Liver (tissue), 9 donors: ENCODE data around the gene AMMECR1. TPM values are rescaled to one million over a fixed set of nuclear protein-coding genes. Genes with fewer than 3 reads are reported as not detected.

Source experiments
- DNase-seq: peaks from one replicate; pipeline ENCODE4 v3.0.0-alpha.2; 2017; ENCODE audit warnings: low spot score
- H3K27ac ChIP-seq, 2 donors: one replicate each; pipeline ENCODE4 v1.7.0; 2013; ENCODE audit warnings: inconsistent platforms in 2 of 2, low read length in 2 of 2, control low read depth in 1 of 2, low read depth in 1 of 2, mild to moderate bottlenecking in 1 of 2
- H3K27me3 ChIP-seq, 4 donors: one replicate each; pipeline versions ENCODE4 v1.6.1 to v1.7.0; 2013; ENCODE audit warnings: low read length in 3 of 4, inconsistent platforms in 1 of 4, mild to moderate bottlenecking in 1 of 4, moderate library complexity in 1 of 4; ENCODE audit not compliant: control insufficient read depth in 4 of 4, insufficient read depth in 4 of 4
- H3K36me3 ChIP-seq, 4 donors: one replicate each; pipeline versions ENCODE4 v1.6.1 to v1.7.0; 2013; ENCODE audit warnings: low read length in 3 of 4, mild to moderate bottlenecking in 3 of 4, low read depth in 1 of 4, moderate library complexity in 1 of 4; ENCODE audit not compliant: control insufficient read depth in 4 of 4, insufficient read depth in 3 of 4
- H3K4me1 ChIP-seq, 4 donors: one replicate each; pipeline versions ENCODE4 v1.6.1 to v1.7.0; 2013; ENCODE audit warnings: low read length in 3 of 4, mild to moderate bottlenecking in 3 of 4, moderate library complexity in 1 of 4; ENCODE audit not compliant: control insufficient read depth in 4 of 4, insufficient read depth in 4 of 4
- H3K4me3 ChIP-seq, 3 donors: one replicate each; pipeline versions ENCODE4 v1.6.1 to v1.7.0; 2013; ENCODE audit warnings: low read length in 3 of 3, control low read depth in 1 of 3, low read depth in 1 of 3, mild to moderate bottlenecking in 1 of 3
- H3K9ac ChIP-seq, 2 donors: one replicate each; pipeline ENCODE4 v1.7.0; 2013; ENCODE audit warnings: low read length in 2 of 2, mild to moderate bottlenecking in 2 of 2, moderate library complexity in 2 of 2, control low read depth in 1 of 2, low read depth in 1 of 2
- H3K9me3 ChIP-seq, 4 donors: one replicate each; pipeline versions ENCODE4 v1.6.1 to v1.7.0; 2013; ENCODE audit warnings: low read length in 3 of 4; ENCODE audit not compliant: control insufficient read depth in 4 of 4
- ATF3 ChIP-seq: IDR thresholded peaks from 2 replicates; pipeline ENCODE4 v1.6.1; 2016; ENCODE audit warnings: antibody characterized with exemption
- CTCF ChIP-seq: fragments of 150-350 bp; IDR thresholded peaks from 2 replicates; pipeline ENCODE4 v1.5.1; 2017; ENCODE audit warnings: improper control_type of control experiment, low read depth, low read length; ENCODE audit not compliant: missing input control
- EGR1 ChIP-seq, 2 donors: IDR thresholded peaks; 2 replicates each; pipeline ENCODE4 v1.6.1; 2016 to 2018; ENCODE audit warnings: antibody characterized with exemption in 2 of 2, low read depth in 2 of 2
- FOXA2 ChIP-seq: IDR thresholded peaks from 2 replicates; pipeline ENCODE4 v1.6.1; 2016; ENCODE audit warnings: antibody characterized with exemption
- GABPA ChIP-seq, 2 donors: IDR thresholded peaks in 1 of 2; conservative IDR thresholded peaks in 1 of 2; 2 replicates each; pipeline ENCODE4 v1.6.1; 2016; ENCODE audit warnings: antibody characterized with exemption in 2 of 2, mild to moderate bottlenecking in 1 of 2, moderate library complexity in 1 of 2
- HNF4A ChIP-seq, 2 donors: conservative IDR thresholded peaks; 2 replicates each; pipeline ENCODE4 v1.6.1; 2016; ENCODE audit warnings: antibody characterized with exemption in 2 of 2, mild to moderate bottlenecking in 2 of 2
- HNF4G ChIP-seq: IDR thresholded peaks from 2 replicates; pipeline ENCODE4 v1.6.1; 2016; ENCODE audit warnings: antibody characterized with exemption
- JUND ChIP-seq, 2 donors: IDR thresholded peaks; 2 replicates each; pipeline ENCODE4 v1.6.1; 2016; ENCODE audit warnings: antibody characterized with exemption in 2 of 2
- MAX ChIP-seq: IDR thresholded peaks from 2 replicates; pipeline ENCODE4 v1.6.1; 2016; ENCODE audit warnings: antibody characterized with exemption
- RAD21 ChIP-seq, 2 donors: IDR thresholded peaks; 2 replicates each; pipeline ENCODE4 v1.6.1; 2016; ENCODE audit warnings: antibody characterized with exemption in 2 of 2, mild to moderate bottlenecking in 2 of 2
- REST ChIP-seq: IDR thresholded peaks from 2 replicates; pipeline ENCODE4 v1.6.1; 2016; ENCODE audit warnings: antibody characterized with exemption, mild to moderate bottlenecking
- RXRA ChIP-seq, 2 donors: IDR thresholded peaks; 2 replicates each; pipeline ENCODE4 v1.6.1; 2017 to 2018; ENCODE audit warnings: antibody characterized with exemption in 2 of 2, mild to moderate bottlenecking in 1 of 2
- YY1 ChIP-seq: IDR thresholded peaks from 2 replicates; pipeline ENCODE4 v1.6.1; 2016; ENCODE audit warnings: antibody characterized with exemption, mild to moderate bottlenecking
- WGBS: extraction: QIAGEN DNeasy Blood & Tissue Kit; methylation state at CpG from one replicate; pipeline ENCODE4 v1.1.7; 2013; 5-methylcytosine and 5-hydroxymethylcytosine counted together
- polyA plus RNA-seq, 2 donors: library from polyadenylated mRNA; stranded (reverse) in 1 of 2; unstranded in 1 of 2; fragments of 200-250 nt in 1 of 2; fragments of >200 nt in 1 of 2; fragmentation: Nextera tagmentation in 1 of 2; extraction: Ambion mirVana in 1 of 2; gene quantifications; one replicate each; pipeline versions ENCODE4 v1.2.1 to v1.2.3, GENCODE V29; 2013 to 2015
- total RNA-seq, 2 donors: library from RNA; depleted of rRNA; stranded (reverse); fragments of >200 nt; gene quantifications; one replicate each; pipeline ENCODE4 v1.2.3, GENCODE V29; 2014
- donor health status: healthy.
- donor health status: healthy.
- donor health status: healthy.
- donor health status: healthy.
- donor health status: healthy.

Gene AMMECR1
- total and polyA plus RNA-seq, 4 donors = 1.7 to 30.9 (median 3.6) TPM

GRCh38 chrX:110175146-110175545 is 142.7 kb downstream of the AMMECR1 start (continued):
- TF ChIP-seq REST (no peak), FOXA2 (no peak), YY1 (no peak), RXRA (IDR thresholded peaks at IDR 0.05) (no peak)

GRCh38 chrX:110173192-110174175 is 144.4 kb downstream of the AMMECR1 start:
- Histone ChIP-seq H3K4me3 (no peak overlapping the region), H3K4me1 (peaks cover 0 to 2% (median 0%) of the 10 kb centered on the region in 4 donors), H3K9me3 (no peaks in the 10 kb centered on the region), H3K27ac (no peak overlapping the region), H3K27me3 (no peaks in the 10 kb centered on the region), H3K36me3 (no peaks in the 10 kb centered on the region), H3K9ac (no peak overlapping the region)
- 92% methylated on average over 19 of the region's 19 CpGs for WGBS
- DNase-seq = no peak
- no peak for TF ChIP-seq MAX
- TF ChIP-seq RXRA (IDR thresholded peaks at IDR 0.05) = no peak
- no peak for TF ChIP-seq RAD21 (IDR thresholded peaks at IDR 0.05)
- no peak for TF ChIP-seq GABPA (IDR thresholded peaks at IDR 0.05 in 1 of 2, conservative IDR thresholded peaks at IDR 0.05 in 1 of 2)

GRCh38 chrX:110172215-110172614 is 145.7 kb downstream of the AMMECR1 start:
- DNase-seq = no peak
- no peaks in the 10 kb centered on the region for H3K9me3 ChIP-seq
- whole genome bisulfite sequencing = 97% methylated on average over 10 of the region's 10 CpGs
- TF ChIP-seq CTCF (no peak), RAD21 (IDR thresholded peaks at IDR 0.05) (no peak), MAX (no peak), HNF4A (conservative IDR thresholded peaks at IDR 0.05) (no peak), RXRA (IDR thresholded peaks at IDR 0.05) (no peak), EGR1 (IDR thresholded peaks at IDR 0.05; ENCODE audit: low read depth in 2 of 2) (no peak), ATF3 (no peak), GABPA (IDR thresholded peaks at IDR 0.05 in 1 of 2, conservative IDR thresholded peaks at IDR 0.05 in 1 of 2) (no peak), HNF4G (no peak), JUND (IDR thresholded peaks at IDR 0.05) (no peak), FOXA2 (no peak)
- no peak overlapping the region for H3K27ac ChIP-seq
- no peak overlapping the region for H3K4me3 ChIP-seq
- no peaks in the 10 kb centered on the region for H3K36me3 ChIP-seq
- H3K27me3 ChIP-seq = no peaks in the 10 kb centered on the region
- H3K4me1 ChIP-seq = peaks cover 0 to 2% (median 0%) of the 10 kb centered on the region in 4 donors
- H3K9ac ChIP-seq = no peak overlapping the region
